BLaER1 (cell line): ENCODE measurements around the gene SELENOO.
A peak's percentile ranks its signal among the peaks of the same experiment; 100 is the strongest.

Experiments used
- H3K27ac ChIP-seq: shearing (Covaris generic); formaldehyde crosslinking; 2 replicates; pipeline ENCODE4 v1.8.1; 2022
- H3K27me3 ChIP-seq: shearing (Covaris generic); formaldehyde crosslinking; 2 replicates; pipeline ENCODE4 v1.8.1; 2022
- H3K36me3 ChIP-seq: shearing (Covaris generic); formaldehyde crosslinking; 2 replicates; pipeline ENCODE4 v1.8.1; 2022
- H3K4me1 ChIP-seq: shearing (Covaris generic); formaldehyde crosslinking; 2 replicates; pipeline ENCODE4 v1.8.1; 2022
- H3K4me2 ChIP-seq: shearing (Covaris generic); formaldehyde crosslinking; 2 replicates; pipeline ENCODE4 v1.8.1; 2022
- H3K4me3 ChIP-seq: shearing (Covaris generic); formaldehyde crosslinking; 2 replicates; pipeline ENCODE4 v1.8.1; 2022
- H3K9ac ChIP-seq: shearing (Covaris generic); formaldehyde crosslinking; 2 replicates; pipeline ENCODE4 v1.8.1; 2022
- H3K9me3 ChIP-seq: shearing (Covaris generic); formaldehyde crosslinking; 2 replicates; pipeline ENCODE4 v1.8.1; 2022
- H4K20me1 ChIP-seq: shearing (Covaris generic); formaldehyde crosslinking; 2 replicates; pipeline ENCODE4 v1.8.1; 2022
- Cebpa-rat ChIP-seq: shearing (Covaris generic); IDR thresholded peaks from 2 replicates; pipeline ENCODE4 v1.8.1; 2022

The SELENOO gene

GRCh38 chr22:50173311-50173982, 27.4 kb upstream of the SELENOO start:
- Histone ChIP-seq H3K9ac (no peak overlapping the region), H3K9me3 (no peaks in the 10 kb centered on the region), H4K20me1 (peaks cover 25% of the 10 kb centered on the region), H3K36me3 (no peaks in the 10 kb centered on the region), H3K4me1 (peaks cover 70% of the 10 kb centered on the region), H3K27ac (no peak overlapping the region), H3K4me2 (peak overlapping the region; percentile 83), H3K4me3 (no peak overlapping the region), H3K27me3 (peaks cover 39% of the 10 kb centered on the region)
- TF ChIP-seq Cebpa-rat: no peak

- Histone ChIP-seq H3K9ac (no peak overlapping the region), H3K27ac (no peak overlapping the region), H4K20me1 (peaks cover 25% of the 10 kb centered on the region), H3K4me1 (peaks cover 75% of the 10 kb centered on the region), H3K9me3 (no peaks in the 10 kb centered on the region), H3K36me3 (no peaks in the 10 kb centered on the region), H3K27me3 (peaks cover 38% of the 10 kb centered on the region), H3K4me2 (peak overlapping the region; percentile 83), H3K4me3 (no peak overlapping the region)
- no peak for TF ChIP-seq Cebpa-rat
Measured at GRCh38 chr22:50173983-50174355, 26.8 kb upstream of the SELENOO start.

- H3K4me1 ChIP-seq: peaks cover 81% of the 10 kb centered on the region
- no peak overlapping the region for H3K27ac ChIP-seq
- no peaks in the 10 kb centered on the region for H3K9me3 ChIP-seq
- TF ChIP-seq Cebpa-rat: no peak
- peak overlapping the region; percentile 83; the same call in 1 of the 2 replicates for H3K4me2 ChIP-seq
- H3K9ac ChIP-seq: no peak overlapping the region
- peaks cover 31% of the 10 kb centered on the region for H3K27me3 ChIP-seq
- H3K4me3 ChIP-seq: no peak overlapping the region
- H4K20me1 ChIP-seq: peaks cover 25% of the 10 kb centered on the region
- H3K36me3 ChIP-seq: no peaks in the 10 kb centered on the region
Measured at GRCh38 chr22:50174382-50175190, 26.2 kb upstream of the SELENOO start.

- no peaks in the 10 kb centered on the region for H3K9me3 ChIP-seq
Measured at GRCh38 chr22:50175191-50175461, 25.7 kb upstream of the SELENOO start.

GRCh38 chr22:50175921-50176849, 24.6 kb upstream of the SELENOO start:
- no peak overlapping the region for H3K4me3 ChIP-seq
- peaks cover 17% of the 10 kb centered on the region for H3K27me3 ChIP-seq
- no peaks in the 10 kb centered on the region for H3K9me3 ChIP-seq
- H3K36me3 ChIP-seq: no peaks in the 10 kb centered on the region
- TF ChIP-seq Cebpa-rat: no peak
- peaks cover 20% of the 10 kb centered on the region for H4K20me1 ChIP-seq
- no peak overlapping the region for H3K9ac ChIP-seq
- peak overlapping the region; percentile 79 for H3K4me2 ChIP-seq
- peaks cover 92% of the 10 kb centered on the region for H3K4me1 ChIP-seq
- H3K27ac ChIP-seq: 0 out of 2 replicates have a peak overlapping the region, but pooled peaks have one; percentile 23

More at GRCh38 chr22:50175191-50175461, 25.7 kb upstream of the SELENOO start:
- H3K36me3 ChIP-seq: no peaks in the 10 kb centered on the region
- peaks cover 87% of the 10 kb centered on the region for H3K4me1 ChIP-seq
- H3K4me2 ChIP-seq: no peak overlapping the region
- H3K27me3 ChIP-seq: peaks cover 26% of the 10 kb centered on the region
- no peak overlapping the region for H3K4me3 ChIP-seq
- no peak overlapping the region for H3K27ac ChIP-seq
- H3K9ac ChIP-seq: no peak overlapping the region
- H4K20me1 ChIP-seq: peaks cover 25% of the 10 kb centered on the region
- no peak for TF ChIP-seq Cebpa-rat

- Histone ChIP-seq H3K4me2 (peak overlapping the region; percentile 79), H3K9me3 (no peaks in the 10 kb centered on the region), H3K4me1 (peaks cover 85% of the 10 kb centered on the region), H3K9ac (no peak overlapping the region), H3K27ac (no peak overlapping the region), H4K20me1 (peaks cover 12% of the 10 kb centered on the region), H3K4me3 (no peak overlapping the region), H3K27me3 (peaks cover 9% of the 10 kb centered on the region), H3K36me3 (no peaks in the 10 kb centered on the region)
- TF ChIP-seq Cebpa-rat: no peak
Measured at GRCh38 chr22:50176850-50177536, 23.8 kb upstream of the SELENOO start.

- H3K27ac ChIP-seq: no peak overlapping the region
- H4K20me1 ChIP-seq: peaks cover 7% of the 10 kb centered on the region
- H3K9ac ChIP-seq: no peak overlapping the region
- H3K4me3 ChIP-seq: no peak overlapping the region
- no peaks in the 10 kb centered on the region for H3K36me3 ChIP-seq
- TF ChIP-seq Cebpa-rat: no peak
- peak overlapping the region; percentile 88 for H3K4me2 ChIP-seq
- no peaks in the 10 kb centered on the region for H3K9me3 ChIP-seq
- peaks cover 85% of the 10 kb centered on the region for H3K4me1 ChIP-seq
- 0 out of 2 replicates have a peak, but pooled peaks cover 4% of the 10 kb centered on the region for H3K27me3 ChIP-seq
Measured at GRCh38 chr22:50177537-50178470, 23.0 kb upstream of the SELENOO start.

- H3K4me3 ChIP-seq: no peak overlapping the region
- peak overlapping the region; percentile 88 for H3K4me2 ChIP-seq
- H3K9me3 ChIP-seq: no peaks in the 10 kb centered on the region
- H3K27ac ChIP-seq: no peak overlapping the region
- H3K4me1 ChIP-seq: peaks cover 78% of the 10 kb centered on the region
- H3K9ac ChIP-seq: no peak overlapping the region
- no peaks in the 10 kb centered on the region for H3K36me3 ChIP-seq
- peaks cover 5% of the 10 kb centered on the region for H4K20me1 ChIP-seq
- H3K27me3 ChIP-seq: peaks cover 6% of the 10 kb centered on the region; the same call in 1 of the 2 replicates
- no peak for TF ChIP-seq Cebpa-rat
Measured at GRCh38 chr22:50178471-50178864, 22.3 kb upstream of the SELENOO start.
